Muscle of arm (tissue), 12 donors: Measurements from ENCODE around the gene BEND7. TPM values are rescaled to one million over a fixed set of nuclear protein-coding genes. Genes with fewer than 3 reads are reported as not detected.
"Not testable (repeated sequence)": the region's sequence is repeated elsewhere in the genome, so short reads cannot be mapped to it uniquely, and the experiment has no call there.

Experiments
- DNase-seq: peaks from one replicate; pipeline ENCODE4 v3.0.0-alpha.2; 2013
- polyA plus RNA-seq, 12 donors: library from polyadenylated mRNA; unstranded; fragments of 120-200 nt; gene quantifications; one replicate each; pipeline ENCODE4 v1.2.1, GENCODE V29; 2013; ENCODE audit not compliant: insufficient read length in 12 of 12

BEND7 gene
- polyA plus RNA-seq, 12 donors, result 7.1 to 13.9 (median 9.2) TPM; not detected in 1

DNA sequence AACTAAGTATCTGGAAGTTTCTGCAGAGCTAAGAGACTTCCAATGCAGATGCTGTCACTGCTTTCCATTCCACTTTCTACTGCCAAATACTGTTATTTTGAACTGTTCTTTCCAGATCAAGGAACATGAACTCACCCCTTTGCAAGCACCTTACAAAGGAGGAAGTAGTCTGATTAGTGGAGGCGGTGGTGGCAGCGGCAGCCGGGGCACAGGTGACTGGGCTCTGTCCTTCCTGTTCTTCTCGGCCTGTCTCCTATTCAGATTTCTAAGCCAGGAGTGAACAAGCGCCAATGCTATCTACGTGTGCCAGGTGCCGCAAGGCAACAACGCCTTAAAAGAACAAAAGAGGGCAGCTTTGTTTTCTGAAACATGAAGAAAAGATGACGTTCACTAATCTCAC, 44.9 kb downstream of the BEND7 start:
- no peak for DNase-seq

DNA sequence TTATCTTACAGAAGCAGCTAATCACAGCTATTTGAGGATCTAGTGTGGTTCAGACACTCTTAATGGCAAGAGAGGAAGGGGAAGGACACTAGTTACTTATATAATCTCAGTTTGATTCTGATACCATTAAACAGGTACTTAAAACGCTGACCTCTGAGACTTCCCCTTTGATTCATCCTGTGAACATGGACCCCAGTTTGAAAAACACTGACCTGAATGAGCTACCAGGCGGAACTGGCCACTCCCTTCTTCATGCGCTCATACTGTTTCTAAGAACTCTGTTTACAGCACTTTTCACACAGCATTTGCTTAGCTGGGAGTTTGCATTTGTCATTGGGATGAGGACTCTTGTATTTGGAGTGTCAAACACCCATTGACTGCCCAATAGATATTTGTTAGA, 45.7 kb downstream of the BEND7 start:
- no peak for DNase-seq

DNA sequence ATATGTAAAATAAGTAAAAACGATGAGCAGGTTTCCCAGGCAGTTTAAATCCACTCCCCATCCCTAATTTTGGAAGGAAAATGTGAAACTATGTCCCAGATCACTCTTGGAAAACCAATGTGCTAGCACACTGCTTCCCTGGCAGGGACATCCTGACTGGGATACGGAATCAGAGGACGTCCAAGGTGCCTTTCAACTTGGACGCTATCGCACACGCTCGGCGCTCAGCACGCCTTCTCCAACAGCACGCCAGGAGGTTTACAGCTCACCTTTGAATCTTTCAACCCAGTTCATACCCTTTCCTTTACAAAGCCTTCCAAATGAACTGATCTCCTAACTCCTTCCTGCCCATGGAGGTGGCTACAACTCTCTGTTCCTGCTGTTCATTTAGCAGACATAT, 47.1 kb downstream of the BEND7 start:
- no peak for DNase-seq

DNA sequence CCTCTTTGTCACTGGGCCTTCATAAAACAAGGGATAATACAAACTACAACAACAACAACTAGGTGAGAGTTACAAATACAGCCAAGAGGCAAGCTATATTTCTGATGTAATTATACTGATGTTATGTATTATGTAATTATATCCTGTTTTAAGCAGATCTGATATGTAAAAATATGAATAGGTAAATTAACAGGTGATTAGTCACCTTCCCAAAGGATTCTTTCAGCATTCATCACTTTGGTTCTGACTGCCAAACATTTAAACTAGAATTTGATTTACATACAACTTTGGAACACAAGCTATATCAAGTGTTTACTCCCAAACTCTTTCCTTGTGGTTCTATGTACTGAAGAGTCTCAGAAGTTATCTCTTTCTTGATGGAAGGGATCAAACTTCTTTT, 53.7 kb downstream of the BEND7 start:
- DNase-seq, result no peak

DNA sequence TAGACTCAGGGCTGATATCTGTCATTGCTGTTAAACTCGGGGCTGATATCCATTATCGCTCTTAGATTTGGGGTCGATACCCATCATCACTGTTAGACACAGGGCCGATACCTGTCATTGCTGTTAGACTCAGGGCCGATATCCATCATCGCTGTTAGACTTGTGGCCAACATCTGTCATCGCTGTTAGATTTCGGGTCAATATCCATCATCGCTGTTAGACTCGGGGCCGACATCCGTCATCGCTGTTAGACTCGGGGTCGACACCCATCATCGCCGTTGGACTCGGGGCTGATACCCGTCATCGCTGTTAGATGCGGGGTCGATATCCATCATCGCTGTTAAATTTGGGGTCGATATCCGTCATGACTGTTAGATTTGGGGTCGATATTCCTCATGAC, 54.8 kb downstream of the BEND7 start:
- DNase-seq, result no peak

DNA sequence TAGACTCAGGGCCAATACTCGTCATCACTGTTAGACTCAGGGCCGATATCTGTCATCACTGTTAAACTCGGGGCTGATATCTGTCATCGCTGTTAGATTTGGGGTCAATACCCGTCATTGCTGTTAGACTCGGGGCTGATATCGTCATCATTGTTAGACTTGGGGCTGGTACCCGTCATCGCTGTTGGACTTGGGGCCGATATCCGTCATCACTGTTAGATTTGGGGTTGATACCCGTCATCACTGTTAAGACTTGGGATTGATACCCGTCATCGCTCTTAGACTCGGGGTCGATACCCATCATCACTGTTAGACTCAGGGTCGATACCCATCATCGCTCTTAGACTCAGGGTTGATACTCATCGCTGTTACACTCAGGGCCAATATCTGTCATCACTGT, 56.5 kb downstream of the BEND7 start:
- DNase-seq, result no peak

DNA sequence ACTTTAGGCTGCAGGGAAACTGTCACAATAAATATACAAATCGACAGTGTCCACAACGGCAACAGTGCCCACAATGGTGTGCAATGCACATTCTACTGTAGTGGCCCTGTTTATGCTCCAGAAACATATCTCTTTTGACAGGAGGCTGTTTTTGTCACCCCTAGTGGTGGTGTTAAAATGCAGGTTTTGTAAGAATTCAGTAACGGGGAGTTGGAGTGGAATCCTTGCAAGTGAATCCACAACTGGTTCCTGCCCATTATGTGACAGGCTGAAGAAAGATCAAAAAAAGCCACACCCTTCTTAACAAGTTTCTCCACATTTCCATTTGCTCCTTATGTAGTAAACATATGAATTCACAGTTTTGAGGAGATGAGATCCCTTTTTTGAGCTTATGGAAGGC, 58.5 kb downstream of the BEND7 start:
- no peak for DNase-seq

DNA sequence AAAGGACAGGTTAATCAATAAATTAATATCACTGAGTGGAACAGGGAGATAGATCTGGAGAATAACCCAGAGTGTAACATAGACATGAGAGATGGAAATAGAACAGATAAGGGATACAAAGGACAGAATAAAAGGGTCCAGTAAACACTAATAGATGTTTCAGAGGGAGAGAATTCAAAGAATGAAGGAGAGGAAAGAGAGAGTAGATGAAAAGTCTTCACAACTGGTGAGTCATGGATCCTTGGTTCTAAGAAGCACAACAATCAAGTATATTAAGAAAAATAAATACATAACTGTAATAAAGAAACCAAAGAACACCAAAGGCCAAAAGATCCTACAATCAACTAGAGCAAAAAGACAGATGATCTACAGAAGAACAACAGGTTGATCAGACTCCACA, 66.3 kb downstream of the BEND7 start:
- no peak for DNase-seq

DNA sequence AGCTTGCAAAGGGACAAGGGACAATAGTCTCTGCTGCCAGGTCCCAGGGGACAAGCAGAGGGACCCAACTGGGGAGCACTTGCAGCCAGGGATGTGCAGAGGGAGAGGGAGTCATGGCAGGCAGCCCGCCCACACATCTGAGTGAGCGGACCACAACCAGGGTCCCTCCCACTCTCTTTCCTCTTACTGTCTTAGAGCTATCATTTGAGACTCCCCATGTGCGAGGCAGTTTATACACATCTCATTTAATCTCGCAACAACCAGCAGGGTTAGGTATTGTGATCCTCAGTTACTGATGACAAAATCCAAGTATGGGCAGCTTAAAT, 70.2 kb downstream of the BEND7 start:
- no peak for DNase-seq

DNA sequence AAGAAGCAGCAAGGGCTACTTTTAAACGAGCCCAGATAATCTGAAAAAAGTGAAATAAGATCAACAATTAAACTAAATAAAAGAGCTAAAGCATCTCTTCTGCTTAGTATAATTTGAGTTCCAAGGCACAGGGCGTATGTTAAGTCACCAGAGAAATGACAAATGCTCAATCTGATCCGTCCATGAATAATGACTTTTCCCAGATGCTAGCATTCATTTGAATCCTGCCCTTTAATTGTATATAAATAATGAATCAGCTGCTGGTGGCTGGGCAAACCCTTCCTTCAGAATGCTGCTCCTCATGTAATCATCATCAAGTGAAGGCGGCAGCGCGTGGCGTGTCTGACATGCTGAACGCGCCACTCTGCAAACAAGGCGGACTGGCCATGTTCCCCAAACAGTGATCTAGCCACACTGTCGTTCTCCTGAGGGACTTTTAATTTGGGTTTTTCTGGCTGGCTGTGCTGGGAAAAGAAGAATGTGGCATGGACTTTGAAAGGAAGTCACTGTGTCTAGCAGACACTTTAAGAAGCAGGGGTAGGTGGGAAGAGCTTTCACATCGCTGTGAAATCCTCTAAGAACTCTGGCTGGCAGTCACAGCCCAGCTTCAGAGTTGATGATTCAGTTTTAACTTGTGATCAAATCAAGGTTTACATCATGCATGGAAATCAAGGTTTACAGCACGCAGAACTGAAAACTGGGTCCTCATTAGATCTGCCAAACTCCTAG, 70.7 kb downstream of the BEND7 start:
- no peak for DNase-seq

DNA sequence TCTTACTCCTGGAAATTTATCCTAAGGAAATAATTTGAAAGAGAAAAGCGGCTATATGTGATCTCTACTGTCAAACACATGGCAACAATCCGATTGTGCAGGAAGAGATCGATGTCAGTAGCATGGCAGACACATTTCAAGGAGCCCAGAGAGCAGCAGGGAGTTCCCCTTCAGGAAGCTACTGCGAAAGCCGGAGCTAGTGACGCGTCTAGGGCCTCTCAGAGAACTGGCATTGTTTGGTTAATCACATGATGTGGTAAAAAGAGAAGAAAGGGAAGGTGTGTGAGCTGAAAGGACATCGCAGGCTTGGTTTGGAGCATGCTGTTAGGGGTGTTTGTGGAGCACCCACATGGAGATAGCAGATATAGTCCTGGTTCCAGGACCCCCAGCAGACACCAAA, 74.9 kb downstream of the BEND7 start:
- no peak for DNase-seq

DNA sequence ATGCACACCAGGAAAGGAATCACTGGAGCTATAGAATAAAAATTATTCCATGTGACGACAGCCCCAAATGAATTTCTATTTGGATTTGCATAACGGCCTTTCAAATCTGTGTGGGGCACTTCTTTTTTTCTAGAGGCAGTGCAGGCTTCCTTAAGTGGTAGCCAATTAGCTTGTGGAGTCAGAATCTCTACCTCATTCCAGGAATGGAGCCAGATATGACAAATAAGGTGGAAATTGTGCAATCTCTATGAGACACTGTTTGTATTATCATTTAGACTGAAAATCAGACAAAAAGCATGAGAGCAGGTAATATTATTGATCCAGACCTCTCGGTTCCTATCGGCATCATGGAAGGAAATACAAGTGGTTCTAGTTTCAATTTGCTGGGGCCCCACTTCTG, 78.7 kb downstream of the BEND7 start:
- DNase-seq, result no peak

DNA sequence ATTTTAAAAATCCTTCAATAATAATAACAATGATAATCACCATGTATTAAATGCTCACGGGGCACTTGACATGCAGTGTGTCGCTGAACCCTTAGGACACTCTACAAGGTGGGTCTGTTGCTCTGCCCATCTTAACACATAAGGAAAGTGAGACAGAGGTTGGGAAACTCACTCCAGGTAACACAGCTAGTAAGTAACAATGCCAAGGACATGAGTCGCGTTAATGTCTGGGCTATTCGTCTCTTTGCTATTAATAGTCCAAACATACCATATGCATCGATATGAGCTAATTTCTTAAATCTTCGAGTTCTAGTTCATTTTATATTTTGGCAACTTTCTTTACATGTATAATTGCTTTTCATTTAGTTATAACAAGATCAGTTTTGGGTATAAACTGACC, 79.5 kb downstream of the BEND7 start:
- DNase-seq, result no peak

DNA sequence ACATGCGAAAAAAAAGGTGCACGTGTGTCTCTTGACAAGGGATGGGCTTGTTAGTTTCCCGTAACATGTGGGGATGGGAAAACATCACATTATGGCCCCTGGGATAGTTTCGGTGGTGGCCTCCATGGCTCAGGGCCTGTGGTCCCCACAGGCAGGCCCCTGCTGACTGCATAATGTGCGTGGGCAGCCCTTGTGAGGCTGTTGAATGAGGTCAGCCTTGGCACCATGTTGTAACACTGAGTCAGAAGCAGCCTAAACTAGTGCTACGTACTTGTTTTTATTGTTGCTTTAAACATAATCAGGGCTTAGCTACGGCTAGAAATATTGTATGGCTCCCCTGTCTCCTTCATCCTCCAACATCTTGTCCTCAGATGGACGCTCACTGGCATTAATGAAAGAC, 80.6 kb downstream of the BEND7 start:
- DNase-seq, result no peak

DNA sequence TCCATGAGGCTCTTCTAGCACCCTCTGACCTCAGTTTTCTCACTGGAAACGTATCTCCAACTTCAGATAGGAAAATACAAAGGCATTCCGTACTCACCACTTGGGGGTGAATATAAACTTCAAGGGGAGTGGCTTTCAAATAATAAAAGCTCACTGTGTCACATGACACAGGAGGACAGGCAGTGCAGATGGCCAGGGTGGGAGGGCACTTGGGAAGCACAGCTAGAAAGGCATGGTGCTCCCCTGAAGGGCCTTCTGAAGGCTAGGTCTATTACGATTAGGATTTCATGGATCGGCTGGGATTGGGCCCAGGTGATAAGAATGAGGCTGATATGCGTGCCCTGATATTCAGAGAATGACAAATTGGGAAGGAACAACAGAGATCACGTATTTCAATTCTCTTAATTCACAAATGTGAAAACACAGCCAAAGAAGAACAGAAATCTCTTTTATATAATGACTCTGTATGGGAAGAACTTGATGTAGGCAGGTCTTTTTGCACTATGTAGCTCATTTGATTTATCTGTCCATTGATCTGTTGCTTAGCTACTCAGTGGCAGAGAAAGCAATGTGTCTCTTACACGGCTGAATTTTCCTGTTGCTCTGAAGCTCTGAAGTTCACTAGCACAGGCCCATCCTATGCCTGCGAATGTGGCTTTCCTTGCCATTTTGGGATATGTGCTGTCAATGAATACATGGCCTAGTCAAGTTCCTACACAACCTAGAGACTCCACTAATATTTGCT, 83.0 kb downstream of the BEND7 start:
- no peak for DNase-seq

DNA sequence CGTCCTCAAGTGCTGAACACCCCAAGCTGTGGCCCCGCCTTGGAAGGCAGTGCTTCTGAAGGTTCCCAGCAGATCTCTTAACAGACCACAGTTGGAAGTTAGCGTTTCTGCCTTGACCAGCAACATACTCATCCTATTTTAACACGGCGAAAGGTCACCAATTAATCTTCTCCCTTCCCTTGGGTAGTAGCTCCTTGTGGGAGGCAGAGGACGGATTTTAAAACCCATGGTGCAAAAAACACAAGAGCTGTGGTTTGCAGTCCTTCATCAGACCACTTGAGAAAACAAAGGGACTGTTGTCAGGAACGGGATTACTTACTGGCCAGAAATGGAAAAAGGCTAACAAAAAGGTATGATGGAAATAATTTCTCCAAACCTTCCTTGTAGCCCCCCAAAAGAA, 87.3 kb downstream of the BEND7 start:
- no peak for DNase-seq

DNA sequence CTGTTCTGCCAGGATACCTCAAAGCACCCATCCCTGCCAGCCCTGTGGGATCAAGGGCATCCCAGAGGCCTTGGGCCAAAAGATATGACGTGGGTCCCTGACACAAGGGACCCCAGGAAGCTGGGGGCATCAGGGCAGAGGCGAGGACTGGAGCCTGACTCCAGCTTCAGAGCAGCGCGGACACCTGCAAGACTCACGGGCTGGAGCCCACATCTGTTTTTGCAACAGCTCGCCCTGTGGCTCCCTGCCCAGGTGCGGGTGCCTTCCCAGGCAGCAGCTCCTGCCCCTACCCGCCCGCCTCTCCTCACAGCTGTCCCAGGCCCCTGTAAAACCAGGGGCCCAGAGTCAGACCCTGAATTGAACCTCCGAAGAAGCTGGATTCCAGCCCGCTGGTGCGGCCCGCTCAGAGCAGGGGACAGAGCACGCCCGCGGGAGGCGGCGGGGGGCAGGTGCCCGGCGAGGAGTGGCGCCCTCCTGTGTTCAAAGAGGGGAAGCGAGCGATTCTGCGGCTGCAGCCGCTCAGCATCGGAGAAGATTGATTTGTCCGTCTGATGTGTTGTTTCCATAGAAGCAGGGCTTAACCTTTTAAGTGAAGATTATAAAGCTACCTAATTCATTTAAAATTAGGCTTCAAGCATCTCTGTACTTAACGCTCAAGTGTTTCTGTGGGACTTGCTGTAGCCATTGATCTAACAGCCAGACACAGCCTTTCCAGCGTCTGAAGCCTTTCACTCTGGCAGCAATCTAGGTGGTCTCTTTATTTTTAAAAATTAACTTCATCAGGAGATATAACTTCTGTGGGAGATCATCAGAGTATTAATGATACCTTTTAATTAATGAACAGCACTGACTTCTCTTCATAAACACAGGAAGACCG, 88.4 kb downstream of the BEND7 start:
- DNase-seq, result peak; percentile 25

DNA sequence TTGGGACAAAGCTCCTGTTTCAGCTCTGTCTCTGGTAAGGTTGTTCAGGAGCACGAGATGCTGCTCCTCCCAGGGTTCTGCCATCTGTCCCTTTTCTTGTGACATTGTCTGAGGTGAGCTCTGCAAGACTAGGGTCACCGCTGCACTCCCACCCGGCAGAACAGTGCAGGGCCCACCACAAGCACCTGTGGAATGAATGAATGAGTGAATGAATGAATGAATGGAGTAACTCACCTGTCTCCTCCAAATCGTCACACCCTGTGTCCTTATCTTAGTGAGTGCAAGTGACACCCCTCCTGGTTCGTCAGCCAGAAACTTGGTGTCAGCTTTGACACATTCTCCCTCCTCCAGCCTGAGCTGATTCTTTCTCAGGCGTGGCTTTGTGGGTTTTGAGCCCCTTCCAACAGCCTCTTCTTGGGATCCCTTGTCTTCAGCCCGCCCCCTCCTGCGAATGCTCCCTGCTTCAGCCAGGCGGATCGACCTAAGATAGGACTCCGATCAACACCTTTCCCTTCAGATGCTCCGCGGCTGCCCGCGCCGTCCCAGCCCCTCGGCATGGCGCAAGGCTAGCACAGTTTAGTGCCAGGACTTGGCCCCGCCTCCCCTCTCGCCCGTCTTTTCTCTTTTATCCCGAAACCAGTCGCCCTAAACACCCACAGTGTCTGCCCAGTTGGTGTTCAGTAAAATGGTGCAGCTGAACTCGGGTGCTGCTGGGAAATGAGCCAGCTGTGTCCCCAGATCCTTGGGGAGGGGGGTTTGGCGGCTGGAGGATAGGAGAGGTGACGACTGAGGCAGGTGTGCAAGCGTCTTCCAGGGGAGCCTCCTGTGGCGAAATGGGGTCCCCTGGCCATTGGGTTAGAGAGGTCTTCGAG, 89.3 kb downstream of the BEND7 start:
- DNase-seq, result peak; percentile 7

DNA sequence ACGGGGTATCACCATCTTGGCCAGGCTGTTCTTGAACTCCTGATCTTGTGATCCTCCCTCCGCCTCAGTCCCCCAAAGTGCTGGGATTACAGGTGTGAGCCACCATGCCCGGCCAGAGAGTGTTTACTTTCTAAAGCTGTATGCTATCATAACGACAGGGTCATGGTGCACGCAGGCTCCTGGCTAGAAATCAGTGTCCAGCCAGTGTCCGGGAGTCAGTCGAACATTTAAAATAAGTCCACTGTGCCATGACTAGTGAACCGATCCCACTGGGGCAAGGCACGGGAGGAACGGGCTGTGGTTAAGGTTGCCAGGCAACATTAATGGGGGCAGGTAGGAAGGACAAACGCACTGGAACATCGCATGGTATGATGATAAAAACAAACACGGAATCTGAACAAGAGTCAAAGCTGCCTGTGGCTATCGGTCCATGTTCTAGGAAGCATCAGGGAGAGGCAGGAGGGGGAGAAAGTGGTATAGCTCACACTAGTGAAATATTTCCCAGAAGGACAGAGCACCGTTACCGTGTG, 91.7 kb downstream of the BEND7 start:
- no peak for DNase-seq

DNA sequence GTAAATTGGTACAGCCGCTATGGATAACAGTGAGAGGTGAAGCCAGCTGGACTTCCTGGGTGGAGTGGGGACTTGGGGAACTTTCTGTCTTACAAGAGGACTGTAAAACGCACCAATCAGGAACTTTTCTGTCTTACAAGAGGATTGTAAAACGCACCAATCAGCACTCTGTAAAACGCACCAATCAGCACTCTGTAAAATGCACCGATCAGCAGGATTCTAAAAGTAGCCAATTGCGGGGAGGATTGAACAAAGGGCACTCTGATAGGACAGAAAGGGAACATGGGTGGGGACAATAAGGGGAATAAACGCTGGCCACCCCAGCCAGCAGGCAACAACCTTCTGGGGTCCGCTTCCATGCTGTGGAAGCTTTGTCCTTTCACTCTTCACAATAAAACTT, 100.9 kb downstream of the BEND7 start:
- DNase-seq, result not testable (repeated sequence)

DNA sequence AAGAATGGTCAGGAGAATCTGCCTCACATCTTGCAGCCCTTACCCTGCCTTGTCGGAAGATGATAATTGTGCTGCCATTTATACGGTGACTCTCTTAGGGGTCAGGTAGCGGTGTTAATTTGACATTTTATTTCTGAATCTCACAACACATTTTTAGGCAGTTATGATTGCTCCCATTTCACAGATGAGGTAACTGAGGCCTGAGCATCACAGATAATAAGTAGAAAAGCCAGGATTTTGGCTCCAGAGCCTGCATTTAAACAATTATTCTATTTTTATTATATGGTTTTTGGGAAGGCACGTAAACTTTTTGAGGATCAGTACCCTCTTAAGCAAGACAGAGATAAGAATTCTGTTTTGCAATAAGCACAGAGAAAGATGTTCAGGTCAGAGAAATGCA, 103.4 kb downstream of the BEND7 start:
- DNase-seq, result no peak

DNA sequence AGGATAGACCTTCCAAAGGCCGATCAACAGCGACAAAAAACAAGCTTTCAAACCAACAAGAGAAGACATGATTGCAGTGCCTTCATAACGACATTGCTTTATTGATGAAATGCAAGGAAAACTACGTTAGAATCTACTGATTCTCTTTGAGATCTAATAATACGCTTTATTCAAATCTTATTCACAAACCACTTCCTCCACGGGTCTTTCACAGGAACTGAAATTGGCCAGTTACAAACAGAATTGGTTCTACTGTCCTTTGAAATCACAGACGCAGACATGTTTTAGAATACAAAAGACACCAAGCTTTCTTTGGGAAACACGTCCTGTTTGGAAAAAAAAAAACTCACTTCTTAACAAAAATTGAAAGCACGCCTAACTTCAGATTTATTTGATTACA, 106.0 kb downstream of the BEND7 start:
- DNase-seq, result no peak
